CD4-positive, alpha-beta T cell treated with Interleukin-6 at 100 ng/mL for 8 hours (primary cell): ENCODE measurements around the gene EBP.
A peak's percentile ranks its signal among the peaks of the same experiment; 100 is the strongest.

ENCODE experiments used
- DNase-seq: peaks from one replicate; pipeline ENCODE4 v3.0.0-alpha.2; 2020; ENCODE audit warnings: mixed read lengths, low spot score

Gene EBP

GRCh38 chrX:48521353-48522243, at the start of gene EBP:
Gene EBP (plus strand): TSS chrX:48521808. CDS start chrX:48523772, 1,964 bp downstream.
- peak; percentile 93 for DNase-seq

- DNase-seq: no peak
Measured at GRCh38 chrX:48472225-48472624, 49.4 kb upstream of the EBP start.

- no peak for DNase-seq
Measured at GRCh38 chrX:48472851-48473703, 48.5 kb upstream of the EBP start.

GRCh38 chrX:48473704-48473990, 48.0 kb upstream of the EBP start:
- no peak for DNase-seq

GRCh38 chrX:48474127-48474526, 47.5 kb upstream of the EBP start:
- DNase-seq: no peak

GRCh38 chrX:48474581-48474980, 47.0 kb upstream of the EBP start:
- no peak for DNase-seq

GRCh38 chrX:48475296-48475695, 46.3 kb upstream of the EBP start:
- no peak for DNase-seq

- peak; percentile 92 for DNase-seq
Measured at GRCh38 chrX:48475774-48476577, 45.6 kb upstream of the EBP start, which contains the start of gene FTSJ1. Gene FTSJ1 (plus strand): TSS chrX:48476199. CDS start chrX:48478048, 1,849 bp downstream.

GRCh38 chrX:48476919-48477318, 44.7 kb upstream of the EBP start:
- DNase-seq: no peak

- no peak for DNase-seq
Measured at GRCh38 chrX:48477960-48478755, 43.5 kb upstream of the EBP start.

- DNase-seq: no peak
Measured at GRCh38 chrX:48478806-48479205, 42.8 kb upstream of the EBP start.

GRCh38 chrX:48480142-48480541, 41.5 kb upstream of the EBP start:
- no peak for DNase-seq

- no peak for DNase-seq
Measured at GRCh38 chrX:48480583-48480982, 41.0 kb upstream of the EBP start.

GRCh38 chrX:48482526-48482925, 39.1 kb upstream of the EBP start:
- DNase-seq: no peak

- no peak for DNase-seq
Measured at GRCh38 chrX:48487362-48487798, 34.2 kb upstream of the EBP start.

GRCh38 chrX:48488034-48488433, 33.6 kb upstream of the EBP start:
- no peak for DNase-seq

GRCh38 chrX:48489296-48489695, 32.3 kb upstream of the EBP start:
- no peak for DNase-seq

GRCh38 chrX:48489892-48490291, 31.7 kb upstream of the EBP start:
- DNase-seq: no peak

- no peak for DNase-seq
Measured at GRCh38 chrX:48490661-48491060, 30.9 kb upstream of the EBP start.

- no peak for DNase-seq
Measured at GRCh38 chrX:48491809-48492208, 29.8 kb upstream of the EBP start.

- no peak for DNase-seq
Measured at GRCh38 chrX:48492293-48492910, 29.2 kb upstream of the EBP start.
